ENCODE results near the gene MARVELD1. TPM values are rescaled to one million over a fixed set of nuclear protein-coding genes. Genes with fewer than 3 reads are reported as not detected.

MARVELD1 gene
- total RNA-seq, 1 donor from 2014 or later = 0.31 TPM

DNA sequence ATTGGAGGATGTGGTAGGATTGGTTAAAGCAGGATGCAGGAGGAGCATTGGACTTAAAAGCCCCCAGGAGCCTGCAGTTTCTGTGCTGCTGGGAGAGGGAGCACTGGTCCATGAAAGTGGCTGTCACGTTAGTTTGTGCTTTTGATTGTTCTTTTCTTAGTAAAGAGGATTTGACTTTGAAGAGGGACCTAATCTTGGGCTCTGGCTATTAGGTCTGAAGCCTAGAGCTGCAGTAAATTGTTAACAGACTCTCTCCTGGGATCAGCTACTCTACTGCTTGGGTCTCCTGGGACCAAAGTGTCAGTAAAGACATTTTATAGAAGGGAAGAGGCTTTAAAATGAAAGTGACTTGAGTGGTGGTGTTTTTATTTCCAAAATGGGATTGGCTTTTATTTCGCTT, 27.1 kb downstream of the MARVELD1 start:
- H3K27ac Mint-ChIP-seq = peak overlapping the region; percentile 24
- peaks cover 57% of the 10 kb centered on the region for H3K36me3 Mint-ChIP-seq (ENCODE audit: low read depth)
- CTCF ChIA-PET = no interaction called here
- DNase-seq = no peak
- peak; percentile 20 for ATAC-seq (ENCODE audit: low read depth)
- peak overlapping the region; percentile 19 for H3K4me3 Mint-ChIP-seq
- H3K4me1 Mint-ChIP-seq = peaks cover 47% of the 10 kb centered on the region
- intact Hi-C loops (cut with micrococcal nuclease) = no loop called here
- POLR2A ChIA-PET = interaction anchor here (0.7 kb wide), 1 partner anchor 401 kb away, joined by 5 read pairs; no protein-coding TSS in a partner anchor
- H3K9me3 Mint-ChIP-seq = no peaks in the 10 kb centered on the region
- no peaks in the 10 kb centered on the region for H3K27me3 Mint-ChIP-seq
- TF ChIP-seq, protein P1, sequence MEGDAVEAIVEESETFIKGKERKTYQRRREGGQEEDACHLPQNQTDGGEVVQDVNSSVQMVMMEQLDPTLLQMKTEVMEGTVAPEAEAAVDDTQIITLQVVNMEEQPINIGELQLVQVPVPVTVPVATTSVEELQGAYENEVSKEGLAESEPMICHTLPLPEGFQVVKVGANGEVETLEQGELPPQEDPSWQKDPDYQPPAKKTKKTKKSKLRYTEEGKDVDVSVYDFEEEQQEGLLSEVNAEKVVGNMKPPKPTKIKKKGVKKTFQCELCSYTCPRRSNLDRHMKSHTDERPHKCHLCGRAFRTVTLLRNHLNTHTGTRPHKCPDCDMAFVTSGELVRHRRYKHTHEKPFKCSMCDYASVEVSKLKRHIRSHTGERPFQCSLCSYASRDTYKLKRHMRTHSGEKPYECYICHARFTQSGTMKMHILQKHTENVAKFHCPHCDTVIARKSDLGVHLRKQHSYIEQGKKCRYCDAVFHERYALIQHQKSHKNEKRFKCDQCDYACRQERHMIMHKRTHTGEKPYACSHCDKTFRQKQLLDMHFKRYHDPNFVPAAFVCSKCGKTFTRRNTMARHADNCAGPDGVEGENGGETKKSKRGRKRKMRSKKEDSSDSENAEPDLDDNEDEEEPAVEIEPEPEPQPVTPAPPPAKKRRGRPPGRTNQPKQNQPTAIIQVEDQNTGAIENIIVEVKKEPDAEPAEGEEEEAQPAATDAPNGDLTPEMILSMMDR (IDR thresholded peaks at IDR 0.05) = no peak

DNA sequence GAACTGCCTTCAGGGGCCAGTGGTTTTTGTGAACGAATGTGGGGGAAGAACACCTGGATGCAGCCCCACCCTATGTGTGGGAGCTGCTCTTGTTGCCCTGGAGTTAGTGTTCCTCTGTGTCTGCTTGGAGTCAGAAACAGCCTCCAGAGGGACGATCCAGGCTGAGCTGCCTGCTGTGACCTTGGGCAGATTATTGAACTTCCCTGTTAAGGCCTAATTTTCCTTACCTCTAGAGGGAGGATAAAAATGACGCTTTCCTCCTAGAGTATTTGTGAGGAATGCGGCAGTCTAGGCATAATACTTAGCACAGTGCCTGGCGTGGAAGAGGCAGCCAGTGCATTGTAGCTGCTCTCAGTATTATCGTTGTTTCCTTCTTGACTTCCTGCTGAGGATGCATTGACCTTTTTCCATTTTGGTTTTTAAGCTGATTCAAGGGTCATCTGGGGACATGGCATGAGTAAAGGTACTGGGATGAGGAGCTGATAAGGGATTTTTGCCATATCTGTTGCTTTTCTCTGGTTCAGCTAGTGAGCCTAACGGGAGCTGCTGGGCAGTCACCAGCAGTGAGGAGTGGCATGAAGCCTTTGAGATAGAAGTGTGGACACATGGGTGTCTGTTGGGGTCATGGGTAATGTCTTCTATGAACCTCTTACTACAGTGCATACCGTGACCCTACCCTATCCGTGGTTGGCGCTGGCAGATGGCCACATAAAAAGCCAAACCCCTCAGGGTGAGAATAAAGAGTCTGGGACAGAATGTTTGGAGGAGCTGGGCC, 29.8 kb downstream of the MARVELD1 start:
- peaks cover 27% of the 10 kb centered on the region for H3K4me1 Mint-ChIP-seq
- peaks cover 70% of the 10 kb centered on the region for H3K36me3 Mint-ChIP-seq (ENCODE audit: low read depth)
- TF ChIP-seq, protein P1 (IDR thresholded peaks at IDR 0.05) = no peak
- no peaks in the 10 kb centered on the region for H3K27me3 Mint-ChIP-seq
- no peak overlapping the region for H3K4me3 Mint-ChIP-seq
- H3K9me3 Mint-ChIP-seq = no peaks in the 10 kb centered on the region
- DNase-seq (no peak), ATAC-seq (ENCODE audit: low read depth) (no peak)
- intact Hi-C loops (cut with micrococcal nuclease) = no loop called here
- POLR2A ChIA-PET = no interaction called here
- H3K27ac Mint-ChIP-seq = no peak overlapping the region
- CTCF ChIA-PET = interaction anchor here (1.1 to 1.6 kb wide), 2 partner anchors 23 to 29 kb away, joined by 3 to 4 read pairs; partner anchors contain the start of gene MARVELD1

DNA sequence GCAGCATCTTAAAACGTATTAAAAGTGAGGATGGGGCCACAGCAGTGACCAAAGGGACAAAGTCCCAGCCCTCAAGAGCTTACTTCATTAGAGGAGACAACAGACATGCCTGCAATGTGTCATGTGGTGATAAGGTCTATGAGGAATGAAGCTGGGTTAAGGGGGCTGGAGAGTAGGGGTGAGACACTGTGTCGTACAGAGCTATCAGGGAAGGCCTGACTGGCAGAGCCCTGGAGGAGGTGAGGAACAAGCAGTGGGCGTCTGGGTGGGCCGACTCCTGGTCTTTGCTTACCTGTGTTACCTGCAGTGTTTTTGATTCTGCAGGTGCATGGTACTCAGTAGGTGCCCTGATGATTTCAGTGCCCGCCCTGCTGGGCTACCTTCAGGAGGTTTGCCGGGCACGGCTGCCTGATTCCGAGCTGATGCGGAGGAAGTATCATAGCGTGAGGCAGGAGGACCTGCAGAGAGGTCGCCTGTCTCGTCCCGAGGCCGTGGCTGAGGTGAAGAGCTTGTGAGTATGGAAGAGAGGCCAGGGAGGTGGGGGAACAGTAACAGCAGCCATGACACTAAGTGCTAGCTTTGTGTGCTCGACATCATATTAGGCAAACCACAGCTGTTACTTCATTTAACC, 31.0 kb downstream of the MARVELD1 start:
- peaks cover 21% of the 10 kb centered on the region for H3K4me1 Mint-ChIP-seq
- intact Hi-C loops (cut with micrococcal nuclease) = no loop called here

DNA sequence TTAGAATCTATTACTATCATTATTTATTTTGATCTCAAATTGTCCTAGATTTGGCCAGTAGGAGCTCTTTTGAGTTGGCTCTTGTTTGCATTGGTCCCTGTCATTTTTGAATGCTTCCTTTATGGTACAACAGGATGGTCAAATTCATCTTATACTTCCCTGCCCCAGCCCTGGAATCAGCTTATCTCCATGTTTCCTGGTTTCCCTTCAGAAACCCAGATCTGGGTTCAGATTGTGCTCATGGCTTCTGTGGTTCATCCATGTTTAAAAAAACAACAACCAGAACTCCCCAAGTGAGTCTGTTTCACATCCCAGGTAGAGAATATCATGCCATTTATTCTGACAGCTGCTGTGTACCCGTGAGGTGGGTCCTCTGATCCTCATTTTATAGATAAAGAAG, 34.0 kb downstream of the MARVELD1 start:
- Mint-ChIP-seq H3K4me1 (no peaks in the 10 kb centered on the region), H3K9me3 (no peaks in the 10 kb centered on the region), H3K4me3 (no peak overlapping the region), H3K36me3 (ENCODE audit: low read depth) (peaks cover 87% of the 10 kb centered on the region), H3K27ac (no peak overlapping the region), H3K27me3 (no peaks in the 10 kb centered on the region)
- POLR2A ChIA-PET = interaction anchor here (1.7 kb wide), 1 partner anchor 11 kb away, joined by 6 read pairs; the partner anchor contains the start of gene ZFYVE27
- CTCF ChIA-PET = interaction anchor here (1.3 kb wide), 1 partner anchor 16 kb away, joined by 3 read pairs; no protein-coding TSS in a partner anchor
- TF ChIP-seq, protein P1 (IDR thresholded peaks at IDR 0.05) = no peak
- DNase-seq (no peak), ATAC-seq (ENCODE audit: low read depth) (no peak)
- intact Hi-C loops (cut with micrococcal nuclease) = no loop called here

More for the DNA sequence above, 31.0 kb downstream of the MARVELD1 start:
- Mint-ChIP-seq H3K4me3 (no peak overlapping the region), H3K27ac (no peak overlapping the region), H3K27me3 (no peaks in the 10 kb centered on the region), H3K36me3 (ENCODE audit: low read depth) (peaks cover 75% of the 10 kb centered on the region), H3K9me3 (no peaks in the 10 kb centered on the region)
- ChIA-PET POLR2A (no interaction called here), CTCF (interaction anchor here (1.1 to 1.6 kb wide), 2 partner anchors 22 to 30 kb away, joined by 3 to 4 read pairs; partner anchors contain the start of gene MARVELD1)
- DNase-seq (no peak), ATAC-seq (ENCODE audit: low read depth) (no peak)
- TF ChIP-seq, protein P1 (IDR thresholded peaks at IDR 0.05) = no peak

DNA sequence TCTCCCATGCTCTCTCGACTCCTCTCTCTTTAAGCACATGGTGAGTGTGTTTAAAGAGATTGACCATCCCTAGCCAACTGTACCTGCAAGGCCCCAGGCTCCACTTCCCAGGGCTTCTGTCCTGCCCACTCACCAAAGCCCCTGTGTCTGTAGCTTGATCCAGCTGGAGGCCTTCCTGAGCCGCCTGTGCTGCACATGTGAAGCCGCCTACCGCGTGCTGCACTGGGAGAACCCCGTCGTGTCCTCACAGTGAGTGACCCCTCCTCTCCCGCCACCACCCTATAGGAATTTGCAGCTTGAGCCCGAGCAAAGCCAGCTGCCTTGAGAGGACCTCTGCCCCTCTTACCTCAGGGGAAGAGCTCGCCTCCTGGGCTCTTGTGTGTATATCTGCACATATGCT, 34.6 kb downstream of the MARVELD1 start:
- TF ChIP-seq, protein P1 (IDR thresholded peaks at IDR 0.05) = no peak
- no peak overlapping the region for H3K4me3 Mint-ChIP-seq
- DNase-seq = no peak
- H3K9me3 Mint-ChIP-seq = no peaks in the 10 kb centered on the region
- no peaks in the 10 kb centered on the region for H3K4me1 Mint-ChIP-seq
- H3K36me3 Mint-ChIP-seq (ENCODE audit: low read depth) = peaks cover 89% of the 10 kb centered on the region
- no peak for ATAC-seq (ENCODE audit: low read depth)
- H3K27me3 Mint-ChIP-seq = no peaks in the 10 kb centered on the region
- POLR2A ChIA-PET = interaction anchor here (1.7 kb wide), 1 partner anchor 11 kb away, joined by 6 read pairs; the partner anchor contains the start of gene ZFYVE27
- intact Hi-C loops (cut with micrococcal nuclease) = no loop called here
- no peak overlapping the region for H3K27ac Mint-ChIP-seq
- CTCF ChIA-PET = no interaction called here

Measured in activated B cell treated with CpG ODN at 0.5 μM for 24 hours (primary cell).